ENCODE measurements around the gene RGS6. TPM values are rescaled to one million over a fixed set of nuclear protein-coding genes. Genes with fewer than 3 reads are reported as not detected.

RGS6 gene
- total RNA-seq, 1 donor from 2014 or later, result 1.6 TPM

- peaks cover 6% of the 10 kb centered on the region for H3K9me3 Mint-ChIP-seq
- H3K27ac Mint-ChIP-seq, result no peak overlapping the region
- no peaks in the 10 kb centered on the region for H3K36me3 Mint-ChIP-seq
- TF ChIP-seq, protein P1, sequence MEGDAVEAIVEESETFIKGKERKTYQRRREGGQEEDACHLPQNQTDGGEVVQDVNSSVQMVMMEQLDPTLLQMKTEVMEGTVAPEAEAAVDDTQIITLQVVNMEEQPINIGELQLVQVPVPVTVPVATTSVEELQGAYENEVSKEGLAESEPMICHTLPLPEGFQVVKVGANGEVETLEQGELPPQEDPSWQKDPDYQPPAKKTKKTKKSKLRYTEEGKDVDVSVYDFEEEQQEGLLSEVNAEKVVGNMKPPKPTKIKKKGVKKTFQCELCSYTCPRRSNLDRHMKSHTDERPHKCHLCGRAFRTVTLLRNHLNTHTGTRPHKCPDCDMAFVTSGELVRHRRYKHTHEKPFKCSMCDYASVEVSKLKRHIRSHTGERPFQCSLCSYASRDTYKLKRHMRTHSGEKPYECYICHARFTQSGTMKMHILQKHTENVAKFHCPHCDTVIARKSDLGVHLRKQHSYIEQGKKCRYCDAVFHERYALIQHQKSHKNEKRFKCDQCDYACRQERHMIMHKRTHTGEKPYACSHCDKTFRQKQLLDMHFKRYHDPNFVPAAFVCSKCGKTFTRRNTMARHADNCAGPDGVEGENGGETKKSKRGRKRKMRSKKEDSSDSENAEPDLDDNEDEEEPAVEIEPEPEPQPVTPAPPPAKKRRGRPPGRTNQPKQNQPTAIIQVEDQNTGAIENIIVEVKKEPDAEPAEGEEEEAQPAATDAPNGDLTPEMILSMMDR (conservative IDR thresholded peaks at IDR 0.05), result no peak
- DNase-seq (ENCODE audit: extremely low spot score, unreplicated experiment), result no peak
- H3K4me3 Mint-ChIP-seq, result no peak overlapping the region
- peaks cover 11% of the 10 kb centered on the region for H3K4me1 Mint-ChIP-seq (ENCODE audit: unreplicated experiment)
- H3K27me3 Mint-ChIP-seq, result peaks cover 12% of the 10 kb centered on the region
These were observed 583.8 kb downstream of the RGS6 start for GRCh38 chr14:72515779-72516770.

GRCh38 chr14:72516936-72517700 is 584.9 kb downstream of the RGS6 start:
- no peak overlapping the region for H3K4me3 Mint-ChIP-seq
- H3K27ac Mint-ChIP-seq, result no peak overlapping the region
- H3K27me3 Mint-ChIP-seq, result peaks cover 8% of the 10 kb centered on the region
- peaks cover 9% of the 10 kb centered on the region for H3K9me3 Mint-ChIP-seq
- DNase-seq (ENCODE audit: extremely low spot score, unreplicated experiment), result no peak
- peaks cover 11% of the 10 kb centered on the region for H3K4me1 Mint-ChIP-seq (ENCODE audit: unreplicated experiment)
- no peaks in the 10 kb centered on the region for H3K36me3 Mint-ChIP-seq
- TF ChIP-seq, protein P1 (conservative IDR thresholded peaks at IDR 0.05), result peak; percentile 94

- peaks cover 8% of the 10 kb centered on the region for H3K27me3 Mint-ChIP-seq
- DNase-seq (ENCODE audit: extremely low spot score, unreplicated experiment), result no peak
- peaks cover 9% of the 10 kb centered on the region for H3K9me3 Mint-ChIP-seq
- H3K36me3 Mint-ChIP-seq, result no peaks in the 10 kb centered on the region
- TF ChIP-seq, protein P1 (conservative IDR thresholded peaks at IDR 0.05), result no peak
- H3K4me3 Mint-ChIP-seq, result no peak overlapping the region
- no peak overlapping the region for H3K27ac Mint-ChIP-seq
- peaks cover 11% of the 10 kb centered on the region for H3K4me1 Mint-ChIP-seq (ENCODE audit: unreplicated experiment)
These were observed 585.5 kb downstream of the RGS6 start for GRCh38 chr14:72517736-72518135.

- DNase-seq (ENCODE audit: extremely low spot score, unreplicated experiment), result no peak
- H3K27ac Mint-ChIP-seq, result no peak overlapping the region
- peaks cover 9% of the 10 kb centered on the region for H3K9me3 Mint-ChIP-seq
- peaks cover 6% of the 10 kb centered on the region for H3K4me1 Mint-ChIP-seq (ENCODE audit: unreplicated experiment)
- peaks cover 8% of the 10 kb centered on the region for H3K27me3 Mint-ChIP-seq
- no peak overlapping the region for H3K4me3 Mint-ChIP-seq
- TF ChIP-seq, protein P1 (conservative IDR thresholded peaks at IDR 0.05), result no peak
- H3K36me3 Mint-ChIP-seq, result no peaks in the 10 kb centered on the region
These were observed 586.7 kb downstream of the RGS6 start for GRCh38 chr14:72518809-72519377.

GRCh38 chr14:72519543-72519942 is 587.3 kb downstream of the RGS6 start:
- Mint-ChIP-seq H3K9me3 (peaks cover 9% of the 10 kb centered on the region), H3K27me3 (peaks cover 8% of the 10 kb centered on the region), H3K27ac (no peak overlapping the region), H3K36me3 (no peaks in the 10 kb centered on the region), H3K4me3 (no peak overlapping the region), H3K4me1 (ENCODE audit: unreplicated experiment) (peaks cover 6% of the 10 kb centered on the region)
- TF ChIP-seq, protein P1 (conservative IDR thresholded peaks at IDR 0.05), result no peak
- no peak for DNase-seq (ENCODE audit: extremely low spot score, unreplicated experiment)
